Osteocyte (in vitro differentiated cells): ENCODE measurements around the gene LGALS12. TPM values are rescaled to one million over a fixed set of nuclear protein-coding genes. Genes with fewer than 3 reads are reported as not detected.

ENCODE experiments used
- DNase-seq: peaks from one replicate; pipeline ENCODE4 v3.0.0; 2021; ENCODE audit warnings: mixed read lengths; ENCODE audit not compliant: unreplicated experiment; ENCODE audit errors: extremely low spot score
- H3K27ac Mint-ChIP-seq: one replicate; pipeline ENCODE4 v1.8.0; 2021; ENCODE audit warnings: mild to moderate bottlenecking, mixed read lengths; ENCODE audit not compliant: unreplicated experiment
- H3K27me3 Mint-ChIP-seq: one replicate; pipeline ENCODE4 v1.8.0; 2021; ENCODE audit warnings: mixed read lengths; ENCODE audit not compliant: unreplicated experiment
- H3K36me3 Mint-ChIP-seq: one replicate; pipeline ENCODE4 v1.8.0; 2021; ENCODE audit warnings: mixed read lengths; ENCODE audit not compliant: unreplicated experiment
- H3K4me1 Mint-ChIP-seq: one replicate; pipeline ENCODE4 v1.8.0; 2021; ENCODE audit warnings: mixed read lengths; ENCODE audit not compliant: unreplicated experiment
- H3K4me3 Mint-ChIP-seq: one replicate; pipeline ENCODE4 v1.8.0; 2021; ENCODE audit warnings: mild to moderate bottlenecking, moderate library complexity, mixed read lengths; ENCODE audit not compliant: unreplicated experiment
- H3K9me3 Mint-ChIP-seq: one replicate; pipeline ENCODE4 v1.8.0; 2021; ENCODE audit warnings: mixed read lengths; ENCODE audit not compliant: unreplicated experiment
- CTCF ChIP-seq: fragments of 200-600 bp; sonication (generic); IDR thresholded peaks from 2 replicates; pipeline ENCODE4 v1.5.0; 2021; ENCODE audit warnings: antibody characterized with exemption, mild to moderate bottlenecking, moderate library complexity
- long read RNA-seq: library from polyadenylated mRNA; unstranded; transcript quantifications from one replicate; pipeline ENCODE4 v2.0.0, GENCODE V29; 2021
- total RNA-seq: library from RNA; stranded (reverse); gene quantifications from 2 replicates; pipeline ENCODE4 v1.2.1, GENCODE V29; 2021

Gene LGALS12
- not detected in 2 replicates for total RNA-seq
- long read RNA-seq, result 0 reads

- DNase-seq, result no peak
- Mint-ChIP-seq H3K4me1 (peaks cover 7% of the 10 kb centered on the region), H3K4me3 (no peak within 1 kb of the TSS)
Measured at GRCh38 chr11:63505857-63506528, at the start of gene LGALS12. LGALS12 (plus strand) TSS chr11:63506084; CDS start chr11:63506459, 375 bp downstream.

GRCh38 chr11:63459586-63459985, 46.3 kb upstream of the LGALS12 start:
- Mint-ChIP-seq H3K9me3 (no peaks in the 10 kb centered on the region), H3K4me1 (no peaks in the 10 kb centered on the region), H3K27ac (no peak overlapping the region), H3K4me3 (no peak overlapping the region), H3K36me3 (no peaks in the 10 kb centered on the region), H3K27me3 (peaks cover 31% of the 10 kb centered on the region)
- no peak for DNase-seq
- no peak for TF ChIP-seq CTCF

More at GRCh38 chr11:63505857-63506528, at the start of gene LGALS12:
- Mint-ChIP-seq H3K27me3 (peaks cover 8% of the 10 kb centered on the region), H3K9me3 (no peaks in the 10 kb centered on the region), H3K36me3 (no peaks in the 10 kb centered on the region), H3K27ac (no peak within 1 kb of the TSS)
- TF ChIP-seq CTCF, result no peak

- Mint-ChIP-seq H3K4me1 (no peaks in the 10 kb centered on the region), H3K4me3 (no peak overlapping the region), H3K9me3 (no peaks in the 10 kb centered on the region), H3K27ac (no peak overlapping the region), H3K36me3 (no peaks in the 10 kb centered on the region), H3K27me3 (peaks cover 33% of the 10 kb centered on the region)
- no peak for DNase-seq
- TF ChIP-seq CTCF, result no peak
Measured at GRCh38 chr11:63462137-63462536, 43.7 kb upstream of the LGALS12 start.

GRCh38 chr11:63470311-63470710, 35.6 kb upstream of the LGALS12 start:
- no peak overlapping the region for H3K27ac Mint-ChIP-seq
- peaks cover 8% of the 10 kb centered on the region for H3K9me3 Mint-ChIP-seq
- H3K27me3 Mint-ChIP-seq, result peaks cover 29% of the 10 kb centered on the region
- no peaks in the 10 kb centered on the region for H3K36me3 Mint-ChIP-seq
- H3K4me3 Mint-ChIP-seq, result no peak overlapping the region
- TF ChIP-seq CTCF, result no peak
- H3K4me1 Mint-ChIP-seq, result no peaks in the 10 kb centered on the region
- no peak for DNase-seq

- TF ChIP-seq CTCF, result no peak
- Mint-ChIP-seq H3K36me3 (no peaks in the 10 kb centered on the region), H3K27ac (no peak overlapping the region), H3K4me3 (no peak overlapping the region), H3K9me3 (peaks cover 21% of the 10 kb centered on the region), H3K4me1 (no peaks in the 10 kb centered on the region), H3K27me3 (peaks cover 35% of the 10 kb centered on the region)
- DNase-seq, result no peak
Measured at GRCh38 chr11:63472372-63472771, 33.5 kb upstream of the LGALS12 start.
